ENCODE measurements around the gene RFC5. TPM values are rescaled to one million over a fixed set of nuclear protein-coding genes. Genes with fewer than 3 reads are reported as not detected.
"Not testable (repeated sequence)": the region's sequence is repeated elsewhere in the genome, so short reads cannot be mapped to it uniquely, and the experiment has no call there.

The RFC5 gene
- total RNA-seq, 2 donors from 2014 or later, result 4.0 to 5.8 TPM

GRCh38 chr12:117985182-117985581, 31.3 kb upstream of the RFC5 start:
- DNase-seq (ENCODE audit: low spot score), result no peak
- H3K4me3 ChIP-seq, result no peak overlapping the region
- H3K9me3 ChIP-seq, result no peaks in the 10 kb centered on the region
- TF ChIP-seq CTCF (IDR thresholded peaks at IDR 0.05), result no peak
- no peaks in the 10 kb centered on the region for H3K36me3 ChIP-seq
- H3K4me1 ChIP-seq, result no peaks in the 10 kb centered on the region
- H3K27me3 ChIP-seq, result no peaks in the 10 kb centered on the region
- no peak overlapping the region for H3K27ac ChIP-seq

- no peak for DNase-seq (ENCODE audit: low spot score)
- H3K27me3 ChIP-seq, result no peaks in the 10 kb centered on the region
- H3K4me3 ChIP-seq, result no peak overlapping the region
- H3K27ac ChIP-seq, result no peak overlapping the region
- no peaks in the 10 kb centered on the region for H3K9me3 ChIP-seq
- no peak for TF ChIP-seq CTCF (IDR thresholded peaks at IDR 0.05)
- H3K36me3 ChIP-seq, result no peaks in the 10 kb centered on the region
- no peaks in the 10 kb centered on the region for H3K4me1 ChIP-seq
Observed at GRCh38 chr12:117986705-117987469, 29.6 kb upstream of the RFC5 start.

- no peak for TF ChIP-seq CTCF (IDR thresholded peaks at IDR 0.05)
- H3K27ac ChIP-seq, result no peak overlapping the region
- H3K4me3 ChIP-seq, result no peak overlapping the region
- DNase-seq (ENCODE audit: low spot score), result no peak
- no peaks in the 10 kb centered on the region for H3K4me1 ChIP-seq
- H3K27me3 ChIP-seq, result no peaks in the 10 kb centered on the region
- H3K9me3 ChIP-seq, result peaks cover 0 to 6% of the 10 kb centered on the region in 2 donors
- no peaks in the 10 kb centered on the region for H3K36me3 ChIP-seq
Observed at GRCh38 chr12:117994551-117995438, 21.7 kb upstream of the RFC5 start.

GRCh38 chr12:117998719-117999118, 17.8 kb upstream of the RFC5 start:
- H3K9me3 ChIP-seq, result peaks cover 0 to 6% of the 10 kb centered on the region in 2 donors
- H3K4me1 ChIP-seq, result no peaks in the 10 kb centered on the region
- DNase-seq (ENCODE audit: low spot score), result no peak
- no peak overlapping the region for H3K27ac ChIP-seq
- H3K36me3 ChIP-seq, result no peaks in the 10 kb centered on the region
- H3K27me3 ChIP-seq, result no peaks in the 10 kb centered on the region
- TF ChIP-seq CTCF (IDR thresholded peaks at IDR 0.05), result no peak
- H3K4me3 ChIP-seq, result no peak overlapping the region

- not testable (repeated sequence) for H3K27ac ChIP-seq; H3K4me1 ChIP-seq; DNase-seq (ENCODE audit: low spot score); H3K4me3 ChIP-seq; H3K36me3 ChIP-seq; H3K27me3 ChIP-seq; H3K9me3 ChIP-seq
Observed at GRCh38 chr12:117999806-118000205, 16.7 kb upstream of the RFC5 start.

GRCh38 chr12:118010903-118011302, 5.6 kb upstream of the RFC5 start:
- TF ChIP-seq CTCF (IDR thresholded peaks at IDR 0.05), result no peak
- Histone ChIP-seq H3K27ac (no peak overlapping the region), H3K4me3 (no peak overlapping the region), H3K36me3 (no peaks in the 10 kb centered on the region), H3K4me1 (peaks cover 0 to 2% of the 10 kb centered on the region in 2 donors), H3K27me3 (no peaks in the 10 kb centered on the region), H3K9me3 (no peaks in the 10 kb centered on the region)
- DNase-seq (ENCODE audit: low spot score), result no peak
